NAMALWA (cell line): Measurements from ENCODE around the gene ATP2B1.

Experiments
- DNase-seq: peaks from one replicate; pipeline ENCODE4 v3.0.0-alpha.2; 2015; ENCODE audit warnings: low spot score

ATP2B1 gene

DNA sequence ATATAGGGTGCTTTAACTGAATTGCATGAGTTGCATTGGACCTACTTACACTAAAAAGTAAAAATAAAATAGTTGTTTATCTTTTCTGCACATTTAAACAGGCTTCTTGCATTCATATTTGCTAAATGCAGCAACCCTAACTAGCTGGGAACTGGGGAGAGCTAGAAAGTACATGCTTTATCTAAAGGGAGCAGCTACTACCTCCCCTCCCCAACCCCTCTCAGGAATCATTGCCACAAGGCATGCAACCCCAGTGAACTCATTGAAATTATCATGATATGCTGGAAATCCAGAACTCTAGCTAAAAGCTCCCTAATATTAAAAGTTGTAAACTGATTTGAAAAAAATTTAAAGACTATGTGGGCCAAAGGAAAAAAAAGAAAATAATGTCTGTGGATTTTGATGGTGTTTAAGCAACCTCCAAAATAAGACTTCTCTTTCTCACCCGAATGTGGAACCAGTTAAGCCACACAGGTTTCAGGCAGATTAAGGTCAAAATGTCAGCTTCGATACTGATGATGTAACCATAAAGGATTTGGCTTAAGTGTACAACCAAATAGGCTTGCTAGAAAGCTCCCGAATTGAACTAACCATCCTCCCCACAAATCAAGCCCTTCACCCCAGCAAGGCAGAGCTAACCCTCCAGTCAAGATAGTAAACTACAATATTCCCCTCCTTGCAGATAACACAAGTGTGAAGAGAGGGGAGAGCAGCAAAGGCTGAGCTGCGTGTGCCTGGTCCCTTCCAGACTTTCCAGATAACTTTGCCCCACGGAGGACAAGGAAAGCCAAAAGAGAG is 169.0 kb downstream of the ATP2B1 start:
- no peak for DNase-seq

DNA sequence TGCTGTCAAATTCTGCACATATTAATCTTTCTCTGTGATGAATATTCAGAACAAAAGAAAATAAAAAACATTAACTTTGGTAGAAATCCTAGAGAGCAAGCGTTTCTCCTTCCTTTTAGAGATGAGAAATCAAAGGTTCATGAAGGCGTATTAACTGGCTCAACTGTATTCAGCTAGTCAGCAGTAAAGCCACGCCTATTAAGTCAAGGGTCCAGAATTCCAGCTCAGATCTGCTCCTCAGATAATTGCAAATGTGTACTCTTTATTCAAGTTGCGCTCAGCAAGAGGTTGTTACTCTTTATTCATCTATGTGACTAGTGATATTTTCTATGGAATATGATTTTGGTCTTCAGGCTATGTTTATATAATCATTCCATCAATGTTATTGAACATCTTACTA is 169.7 kb downstream of the ATP2B1 start:
- DNase-seq = no peak
